SK-N-SH treated with all-trans-retinoic acid at 6 μM for 48 hours (cell line): Measurements from ENCODE around the gene CD300C.

ENCODE experiments used
- ATAC-seq: fragments of 200-7000 bp; cut with Tn5 transposase; 3 replicates; pipeline ENCODE4 v1.9.1; 2020; ENCODE audit warnings: mild to moderate bottlenecking, moderate library complexity
- ARNTL ChIP-seq: fragments of 450-650 bp; formaldehyde crosslinking; IDR thresholded peaks from 2 replicates; pipeline ENCODE4 v1.5.0; 2020; ENCODE audit warnings: low read depth, mild to moderate bottlenecking, moderate library complexity, borderline replicate concordance
- BACH2 ChIP-seq: fragments of 250-450 bp; sonication (Bioruptor Pico); IDR thresholded peaks from 2 replicates; pipeline ENCODE4 v1.9.0; 2021; ENCODE audit warnings: mild to moderate bottlenecking, borderline replicate concordance
- CSDC2 ChIP-seq: fragments of 250-450 bp; sonication (Bioruptor Pico); IDR thresholded peaks from 2 replicates; pipeline ENCODE4 v1.5.0; 2020; ENCODE audit warnings: mild to moderate bottlenecking, moderate library complexity
- ESRRG ChIP-seq: fragments of 250-450 bp; sonication (Bioruptor Pico); IDR thresholded peaks from 2 replicates; pipeline ENCODE4 v1.6.1; 2021; ENCODE audit warnings: mild to moderate bottlenecking
- GLIS3 ChIP-seq: fragments of 250-450 bp; sonication (Bioruptor Pico); IDR thresholded peaks from 2 replicates; pipeline ENCODE4 v1.5.0; 2020; ENCODE audit warnings: mild to moderate bottlenecking, moderate library complexity
- ISL1 ChIP-seq: fragments of 250-450 bp; sonication (Bioruptor Pico); IDR thresholded peaks from 2 replicates; pipeline ENCODE4 v2.1.2; 2022; ENCODE audit warnings: mild to moderate bottlenecking, moderate library complexity
- OSR1 ChIP-seq: fragments of 250-450 bp; sonication (Bioruptor Pico); IDR thresholded peaks from 2 replicates; pipeline ENCODE4 v1.8.0; 2022; ENCODE audit warnings: moderate library complexity, mild to moderate bottlenecking, inconsistent platforms
- PPARA ChIP-seq: fragments of 250-450 bp; sonication (Bioruptor Pico); IDR thresholded peaks from 2 replicates; pipeline ENCODE4 v1.5.0; 2020; ENCODE audit warnings: mild to moderate bottlenecking, borderline replicate concordance
- RARB ChIP-seq: fragments of 250-450 bp; sonication (Bioruptor Pico); IDR thresholded peaks from 2 replicates; pipeline ENCODE4 v1.8.0; 2021; ENCODE audit warnings: mild to moderate bottlenecking, moderate library complexity
- SNAI2 ChIP-seq: fragments of 250-450 bp; sonication (Bioruptor Pico); IDR thresholded peaks from 2 replicates; pipeline ENCODE4 v1.5.0; 2020; ENCODE audit warnings: mild to moderate bottlenecking, moderate library complexity
- TCF4 ChIP-seq: fragments of 250-450 bp; sonication (Bioruptor Pico); IDR thresholded peaks from 2 replicates; pipeline ENCODE4 v1.8.0; 2021; ENCODE audit warnings: mild to moderate bottlenecking, moderate library complexity, borderline replicate concordance
- TOX ChIP-seq: fragments of 250-450 bp; sonication (Bioruptor Pico); IDR thresholded peaks from 2 replicates; pipeline ENCODE4 v1.8.0; 2021; ENCODE audit warnings: mild to moderate bottlenecking, moderate library complexity, borderline replicate concordance
- ZC3H10 ChIP-seq: fragments of 250-450 bp; sonication (Bioruptor Pico); IDR thresholded peaks from 2 replicates; pipeline ENCODE4 v1.5.1; 2021; ENCODE audit warnings: mild to moderate bottlenecking, moderate library complexity
- ZFP3 ChIP-seq: fragments of 250-450 bp; sonication (Bioruptor Pico); IDR thresholded peaks from 2 replicates; pipeline ENCODE4 v1.5.0; 2020; ENCODE audit warnings: mild to moderate bottlenecking, moderate library complexity
- ZFP30 ChIP-seq: fragments of 450-650 bp; formaldehyde crosslinking; IDR thresholded peaks from 2 replicates; pipeline ENCODE4 v1.5.0; 2022; ENCODE audit warnings: mild to moderate bottlenecking, moderate library complexity
- ZNF565 ChIP-seq: fragments of 450-650 bp; formaldehyde crosslinking; conservative IDR thresholded peaks from 2 replicates; pipeline ENCODE4 v1.5.0; 2020; ENCODE audit warnings: low read depth, mild to moderate bottlenecking, moderate library complexity
- ZNF70 ChIP-seq: fragments of 450-650 bp; formaldehyde crosslinking; IDR thresholded peaks from 2 replicates; pipeline ENCODE4 v1.5.0; 2020; ENCODE audit warnings: mild to moderate bottlenecking, moderate library complexity
- ZNF8 ChIP-seq: fragments of 450-650 bp; formaldehyde crosslinking; IDR thresholded peaks from 2 replicates; pipeline ENCODE4 v1.5.0; 2020; ENCODE audit warnings: mild to moderate bottlenecking, moderate library complexity
- TF ChIP-seq, protein P1 (sequence below): fragments of 250-450 bp; sonication (Bioruptor Pico); IDR thresholded peaks from 2 replicates; pipeline ENCODE4 v1.5.1; 2020; ENCODE audit warnings: low read depth, mild to moderate bottlenecking, moderate library complexity
- TF ChIP-seq, protein P2 (sequence below): fragments of 250-450 bp; sonication (Bioruptor Pico); IDR thresholded peaks from 2 replicates; pipeline ENCODE4 v1.8.0; 2021; ENCODE audit warnings: low read depth, mild to moderate bottlenecking, moderate library complexity, borderline replicate concordance
- TF ChIP-seq, protein P3 (sequence below): fragments of 250-450 bp; sonication (Bioruptor Pico); IDR thresholded peaks from 2 replicates; pipeline ENCODE4 v1.5.1; 2021; ENCODE audit warnings: mild to moderate bottlenecking, moderate library complexity
- TF ChIP-seq, protein P4 (sequence below): fragments of 250-450 bp; sonication (Bioruptor Pico); IDR thresholded peaks from 2 replicates; pipeline ENCODE4 v1.8.0; 2020; ENCODE audit warnings: mild to moderate bottlenecking, moderate library complexity, borderline replicate concordance

Gene CD300C

DNA sequence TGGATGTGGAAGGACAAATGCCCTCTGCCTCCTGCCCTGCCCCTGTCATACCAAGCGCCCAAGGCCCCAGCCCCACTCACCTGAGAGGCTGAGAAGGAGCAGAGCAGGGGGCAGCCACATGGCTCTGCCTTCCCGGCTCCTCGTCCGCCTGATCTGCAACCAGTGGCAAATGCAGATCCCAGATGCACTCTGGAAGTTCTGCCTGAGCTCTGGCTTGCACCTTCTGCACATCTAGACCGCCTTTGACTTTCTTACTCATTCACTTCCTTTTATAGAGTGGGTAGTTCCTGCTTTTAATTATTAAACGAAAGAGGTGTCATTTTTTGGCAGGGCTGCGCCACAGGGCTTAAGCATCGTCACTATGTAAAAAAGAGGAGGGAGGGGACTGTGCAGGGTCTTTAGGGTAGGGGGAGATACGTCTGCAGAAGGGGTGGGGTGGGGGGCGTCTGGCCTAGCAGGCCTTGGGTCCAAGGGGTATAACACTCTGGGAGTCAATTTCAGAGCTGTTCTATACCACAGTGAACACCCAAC lies 14.6 kb downstream of the CD300C start, which contains the start of gene CD300LB:
CD300LB (minus strand) TSS at position 245 of the 531 bp plus-strand sequence; CDS start at position 120, 125 bp downstream.
- no peak for ATAC-seq
- no peak for TF ChIP-seq RARB (CRISPR knock-in tag)
- TF ChIP-seq ZFP3 (CRISPR knock-in tag) = no peak
- no peak for TF ChIP-seq TCF4
- TF ChIP-seq, protein P1, sequence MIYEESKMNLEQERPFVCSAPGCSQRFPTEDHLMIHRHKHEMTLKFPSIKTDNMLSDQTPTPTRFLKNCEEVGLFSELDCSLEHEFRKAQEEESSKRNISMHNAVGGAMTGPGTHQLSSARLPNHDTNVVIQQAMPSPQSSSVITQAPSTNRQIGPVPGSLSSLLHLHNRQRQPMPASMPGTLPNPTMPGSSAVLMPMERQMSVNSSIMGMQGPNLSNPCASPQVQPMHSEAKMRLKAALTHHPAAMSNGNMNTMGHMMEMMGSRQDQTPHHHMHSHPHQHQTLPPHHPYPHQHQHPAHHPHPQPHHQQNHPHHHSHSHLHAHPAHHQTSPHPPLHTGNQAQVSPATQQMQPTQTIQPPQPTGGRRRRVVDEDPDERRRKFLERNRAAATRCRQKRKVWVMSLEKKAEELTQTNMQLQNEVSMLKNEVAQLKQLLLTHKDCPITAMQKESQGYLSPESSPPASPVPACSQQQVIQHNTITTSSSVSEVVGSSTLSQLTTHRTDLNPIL (CRISPR knock-in tag) = no peak
- TF ChIP-seq ZNF70 (CRISPR knock-in tag) = no peak
- no peak for TF ChIP-seq TOX
- TF ChIP-seq, protein P2, sequence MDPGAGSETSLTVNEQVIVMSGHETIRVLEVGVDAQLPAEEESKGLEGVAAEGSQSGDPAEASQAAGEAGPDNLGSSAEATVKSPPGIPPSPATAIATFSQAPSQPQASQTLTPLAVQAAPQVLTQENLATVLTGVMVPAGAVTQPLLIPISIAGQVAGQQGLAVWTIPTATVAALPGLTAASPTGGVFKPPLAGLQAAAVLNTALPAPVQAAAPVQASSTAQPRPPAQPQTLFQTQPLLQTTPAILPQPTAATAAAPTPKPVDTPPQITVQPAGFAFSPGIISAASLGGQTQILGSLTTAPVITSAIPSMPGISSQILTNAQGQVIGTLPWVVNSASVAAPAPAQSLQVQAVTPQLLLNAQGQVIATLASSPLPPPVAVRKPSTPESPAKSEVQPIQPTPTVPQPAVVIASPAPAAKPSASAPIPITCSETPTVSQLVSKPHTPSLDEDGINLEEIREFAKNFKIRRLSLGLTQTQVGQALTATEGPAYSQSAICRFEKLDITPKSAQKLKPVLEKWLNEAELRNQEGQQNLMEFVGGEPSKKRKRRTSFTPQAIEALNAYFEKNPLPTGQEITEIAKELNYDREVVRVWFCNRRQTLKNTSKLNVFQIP (CRISPR knock-in tag) = no peak
- no peak for TF ChIP-seq PPARA (CRISPR knock-in tag)
- TF ChIP-seq, protein P3, sequence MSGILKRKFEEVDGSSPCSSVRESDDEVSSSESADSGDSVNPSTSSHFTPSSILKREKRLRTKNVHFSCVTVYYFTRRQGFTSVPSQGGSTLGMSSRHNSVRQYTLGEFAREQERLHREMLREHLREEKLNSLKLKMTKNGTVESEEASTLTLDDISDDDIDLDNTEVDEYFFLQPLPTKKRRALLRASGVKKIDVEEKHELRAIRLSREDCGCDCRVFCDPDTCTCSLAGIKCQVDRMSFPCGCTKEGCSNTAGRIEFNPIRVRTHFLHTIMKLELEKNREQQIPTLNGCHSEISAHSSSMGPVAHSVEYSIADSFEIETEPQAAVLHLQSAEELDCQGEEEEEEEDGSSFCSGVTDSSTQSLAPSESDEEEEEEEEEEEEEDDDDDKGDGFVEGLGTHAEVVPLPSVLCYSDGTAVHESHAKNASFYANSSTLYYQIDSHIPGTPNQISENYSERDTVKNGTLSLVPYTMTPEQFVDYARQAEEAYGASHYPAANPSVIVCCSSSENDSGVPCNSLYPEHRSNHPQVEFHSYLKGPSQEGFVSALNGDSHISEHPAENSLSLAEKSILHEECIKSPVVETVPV (CRISPR knock-in tag) = no peak
- no peak for TF ChIP-seq ISL1 (CRISPR knock-in tag)
- no peak for TF ChIP-seq ESRRG (CRISPR knock-in tag)
- TF ChIP-seq ZNF8 (CRISPR knock-in tag) = no peak
- no peak for TF ChIP-seq GLIS3
- TF ChIP-seq ARNTL (CRISPR knock-in tag) = no peak
- TF ChIP-seq ZC3H10 (CRISPR knock-in tag) = no peak
- TF ChIP-seq BACH2 (CRISPR knock-in tag) = no peak
- no peak for TF ChIP-seq CSDC2 (CRISPR knock-in tag)
- TF ChIP-seq, all 23 proteins: peak for 0

DNA sequence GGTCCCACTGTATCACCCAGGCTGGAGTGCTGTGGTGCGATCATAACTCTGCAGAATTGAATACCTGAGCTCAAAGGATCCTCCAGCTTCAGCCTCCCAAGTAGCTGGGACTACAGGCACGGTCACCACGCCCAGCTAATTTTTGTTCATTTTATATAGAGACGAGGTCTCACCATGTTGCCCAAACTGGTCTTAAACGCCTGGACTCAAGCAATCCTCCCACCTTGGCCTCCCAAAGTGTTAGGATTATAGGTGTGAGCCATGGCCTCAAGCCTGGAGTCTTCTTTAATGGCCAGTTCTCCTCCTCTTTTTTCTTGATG lies 15.1 kb downstream of the CD300C start:
- ATAC-seq = no peak
- TF ChIP-seq ZC3H10 (CRISPR knock-in tag) (no peak), ESRRG (CRISPR knock-in tag) (no peak), ZFP30 (CRISPR knock-in tag) (no peak), TCF4 (no peak), SNAI2 (CRISPR knock-in tag) (no peak)
- TF ChIP-seq, protein P2 (CRISPR knock-in tag) = no peak

DNA sequence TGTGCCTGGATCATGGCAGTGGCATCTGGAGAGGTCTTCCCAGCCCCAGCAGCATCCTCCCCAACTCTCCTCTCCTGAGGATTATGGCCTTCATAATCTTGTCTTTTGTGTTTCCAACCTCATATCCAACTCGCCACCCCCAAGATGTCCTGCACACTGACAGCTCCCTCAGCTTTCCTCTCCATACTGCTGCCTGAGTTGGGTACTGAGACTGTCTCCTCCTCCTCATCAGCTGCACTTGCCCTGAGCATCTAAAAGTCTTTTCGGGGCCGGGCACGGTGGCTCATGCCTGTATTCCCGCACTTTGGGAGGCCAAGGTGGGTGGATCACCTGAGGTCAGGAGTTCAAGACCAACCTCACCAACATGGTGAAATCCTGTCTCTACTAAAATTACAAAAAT lies 16.7 kb downstream of the CD300C start:
- TF ChIP-seq ESRRG (CRISPR knock-in tag) = no peak
- TF ChIP-seq ZFP3 (CRISPR knock-in tag) = no peak
- no peak for TF ChIP-seq CSDC2 (CRISPR knock-in tag)
- no peak for TF ChIP-seq TOX
- TF ChIP-seq, all 23 proteins: peak for 0
- ATAC-seq = no peak

DNA sequence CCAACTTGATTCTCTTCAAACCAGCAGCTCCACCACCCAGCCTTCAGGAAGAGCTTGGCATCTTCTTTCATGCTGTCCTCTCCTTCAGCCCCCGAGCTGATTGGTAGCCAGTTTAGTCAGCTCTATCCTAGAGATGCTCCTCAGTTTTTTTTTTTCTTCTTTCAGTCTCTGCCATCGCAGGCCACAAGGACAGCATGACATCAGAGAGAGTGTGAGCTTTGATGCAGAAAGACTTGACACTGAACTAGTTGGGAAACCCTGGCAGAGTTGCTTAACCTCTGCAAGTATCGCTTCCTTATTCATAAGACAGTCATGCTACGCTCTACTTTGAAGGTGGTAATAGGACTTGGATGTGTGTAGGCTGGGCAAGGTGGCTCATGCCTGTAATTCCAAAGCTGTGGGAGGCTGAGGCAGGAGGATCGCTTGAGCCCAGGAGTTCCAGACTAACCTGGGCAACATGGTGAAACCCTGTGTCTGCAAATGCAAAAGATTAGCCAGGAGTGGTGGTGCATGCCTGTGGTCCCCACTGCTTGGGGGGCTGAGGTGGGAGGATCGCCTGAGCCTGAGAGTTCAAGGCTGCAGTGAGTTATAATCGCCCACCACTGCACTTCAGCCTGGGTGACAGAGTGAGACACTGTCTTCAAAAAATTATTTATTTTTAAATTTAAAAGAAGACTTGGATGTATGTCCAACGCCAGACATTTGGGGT lies 17.3 kb downstream of the CD300C start:
- TF ChIP-seq PPARA (CRISPR knock-in tag) (no peak), ZNF70 (CRISPR knock-in tag) (no peak), ZC3H10 (CRISPR knock-in tag) (no peak), ISL1 (CRISPR knock-in tag) (no peak), ZFP3 (CRISPR knock-in tag) (no peak), RARB (CRISPR knock-in tag) (no peak), BACH2 (CRISPR knock-in tag) (no peak), SNAI2 (CRISPR knock-in tag) (no peak), OSR1 (CRISPR knock-in tag) (no peak), ZNF565 (CRISPR knock-in tag) (no peak), TCF4 (no peak), GLIS3 (no peak), CSDC2 (CRISPR knock-in tag) (no peak), ZFP30 (CRISPR knock-in tag) (no peak), TOX (no peak), ARNTL (CRISPR knock-in tag) (no peak)
- TF ChIP-seq, protein P4, sequence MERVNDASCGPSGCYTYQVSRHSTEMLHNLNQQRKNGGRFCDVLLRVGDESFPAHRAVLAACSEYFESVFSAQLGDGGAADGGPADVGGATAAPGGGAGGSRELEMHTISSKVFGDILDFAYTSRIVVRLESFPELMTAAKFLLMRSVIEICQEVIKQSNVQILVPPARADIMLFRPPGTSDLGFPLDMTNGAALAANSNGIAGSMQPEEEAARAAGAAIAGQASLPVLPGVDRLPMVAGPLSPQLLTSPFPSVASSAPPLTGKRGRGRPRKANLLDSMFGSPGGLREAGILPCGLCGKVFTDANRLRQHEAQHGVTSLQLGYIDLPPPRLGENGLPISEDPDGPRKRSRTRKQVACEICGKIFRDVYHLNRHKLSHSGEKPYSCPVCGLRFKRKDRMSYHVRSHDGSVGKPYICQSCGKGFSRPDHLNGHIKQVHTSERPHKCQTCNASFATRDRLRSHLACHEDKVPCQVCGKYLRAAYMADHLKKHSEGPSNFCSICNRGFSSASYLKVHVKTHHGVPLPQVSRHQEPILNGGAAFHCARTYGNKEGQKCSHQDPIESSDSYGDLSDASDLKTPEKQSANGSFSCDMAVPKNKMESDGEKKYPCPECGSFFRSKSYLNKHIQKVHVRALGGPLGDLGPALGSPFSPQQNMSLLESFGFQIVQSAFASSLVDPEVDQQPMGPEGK (CRISPR knock-in tag) = no peak
- TF ChIP-seq, protein P2 (CRISPR knock-in tag) = no peak
- TF ChIP-seq, protein P1 (CRISPR knock-in tag) = no peak
- no peak for ATAC-seq
